G401.6 (cell line): ENCODE measurements around the gene TMEM156.
"Not testable (repeated sequence)": the region's sequence is repeated elsewhere in the genome, so short reads cannot be mapped to it uniquely, and the experiment has no call there.

Experiments used
- FAIRE-seq: peaks from 2 replicates; lab custom pipeline; 2012; peaks lifted over from hg19 to GRCh38; lab: Jason Lieb, UNC

Gene TMEM156

DNA sequence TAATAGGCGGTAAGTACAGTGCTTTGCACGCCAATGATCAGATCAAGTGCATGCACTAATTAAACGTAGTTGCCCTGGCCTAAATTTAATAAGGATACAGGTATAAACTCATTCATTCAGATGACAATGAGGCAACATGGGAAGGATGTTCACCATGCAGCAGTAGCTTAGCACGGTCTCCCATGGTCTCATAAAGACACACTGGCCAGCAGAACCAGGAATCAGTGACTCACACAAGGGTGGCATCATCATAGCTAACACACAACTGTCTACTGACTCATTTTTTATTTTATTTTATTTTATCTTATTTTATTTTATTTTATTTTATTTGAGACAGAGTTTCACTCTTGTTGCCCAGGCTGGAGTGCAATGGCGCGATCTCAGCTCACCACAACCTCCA, 42.7 kb downstream of the TMEM156 start:
- FAIRE-seq = no peak

DNA sequence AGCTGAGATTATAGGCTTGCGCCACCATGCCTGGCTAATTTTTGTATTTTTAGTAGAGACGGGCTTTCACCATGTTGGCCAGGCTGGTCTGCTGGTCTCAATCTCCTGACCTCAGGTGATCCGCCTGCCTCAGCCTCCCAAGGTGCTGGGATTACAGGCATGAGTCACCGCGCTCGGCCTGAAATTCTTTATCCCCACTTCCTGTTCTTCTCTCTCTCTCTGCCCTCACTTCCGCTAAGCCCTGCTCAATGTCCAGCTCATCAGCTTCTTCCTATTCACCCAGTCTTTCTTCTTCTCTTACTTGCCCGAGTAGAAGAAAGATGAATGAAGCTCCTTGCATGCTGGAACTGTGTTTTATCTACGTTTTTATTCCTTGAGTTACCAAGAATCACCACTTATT, 43.9 kb downstream of the TMEM156 start:
- not testable (repeated sequence) for FAIRE-seq

GRCh38 chr4:38987491-38987890, 44.7 kb downstream of the TMEM156 start:
- FAIRE-seq = no peak

DNA sequence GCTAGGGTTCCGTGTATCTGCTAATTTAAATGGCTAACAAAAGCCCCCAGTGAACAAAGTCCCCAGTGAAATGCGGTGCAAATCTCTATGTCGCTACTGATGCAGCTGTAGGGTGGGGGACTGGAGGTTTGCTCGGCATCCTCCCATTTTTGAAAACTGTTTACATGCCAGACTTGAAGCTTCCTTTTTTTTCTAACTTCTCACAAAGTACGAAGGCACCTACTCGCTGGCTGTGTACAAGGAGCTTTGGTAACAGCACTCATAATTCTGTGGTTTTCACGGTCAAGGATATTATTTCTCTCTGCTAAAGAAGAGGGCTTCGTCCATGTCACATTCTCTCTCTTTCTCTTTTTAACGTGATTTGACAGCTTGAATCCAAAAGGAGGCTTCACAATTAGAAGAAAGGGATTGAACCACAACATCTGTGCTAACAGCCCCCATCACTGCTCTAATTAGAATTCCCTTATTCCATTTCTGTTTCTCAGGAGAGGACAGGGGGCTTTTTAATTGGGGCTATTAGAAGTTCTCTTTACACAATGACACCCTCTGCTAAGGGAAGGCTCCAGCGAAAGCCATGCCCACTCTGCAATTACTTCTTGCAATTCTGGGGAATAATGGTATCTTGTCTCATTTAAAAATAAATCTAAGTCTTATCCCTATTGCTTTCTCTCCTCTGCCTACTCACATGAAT, 46.7 kb downstream of the TMEM156 start:
- no peak for FAIRE-seq

DNA sequence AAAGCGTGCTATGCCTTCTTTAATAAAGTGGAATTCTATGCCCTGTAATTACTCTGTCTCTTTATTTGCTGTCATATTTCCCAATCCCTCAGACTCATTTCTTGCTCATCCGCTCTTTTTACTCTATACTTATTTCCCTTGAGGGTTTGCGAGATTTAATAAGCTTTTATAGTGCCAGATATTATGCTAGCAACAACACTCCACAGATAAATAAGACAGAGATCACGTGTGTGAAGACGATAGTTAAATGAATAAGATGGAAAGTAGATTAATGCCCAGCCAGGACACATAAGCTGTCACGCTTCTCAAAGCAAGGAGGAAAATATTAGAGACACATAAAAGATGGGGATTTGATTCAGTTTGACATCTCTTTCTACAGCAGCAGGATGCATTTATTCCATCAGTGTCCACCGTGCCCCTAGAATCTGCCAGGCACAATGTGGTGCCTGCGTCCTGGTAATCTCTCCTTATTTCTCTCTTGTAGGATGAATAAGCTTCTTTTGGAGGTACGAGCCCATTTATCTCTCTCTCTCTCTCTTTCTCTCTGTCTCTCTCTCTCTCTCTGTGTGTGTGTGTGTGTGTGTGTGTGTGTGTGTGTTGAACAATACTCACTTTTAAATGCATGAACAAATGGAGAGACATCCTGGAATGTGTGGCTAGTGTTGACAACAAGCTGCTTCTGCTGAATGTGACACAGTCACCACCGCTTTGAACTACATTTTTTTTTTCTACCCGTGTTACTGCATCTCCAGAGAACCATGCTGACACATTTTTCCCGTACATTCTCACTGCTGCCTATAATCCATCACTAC, 48.2 kb downstream of the TMEM156 start:
- no peak for FAIRE-seq

DNA sequence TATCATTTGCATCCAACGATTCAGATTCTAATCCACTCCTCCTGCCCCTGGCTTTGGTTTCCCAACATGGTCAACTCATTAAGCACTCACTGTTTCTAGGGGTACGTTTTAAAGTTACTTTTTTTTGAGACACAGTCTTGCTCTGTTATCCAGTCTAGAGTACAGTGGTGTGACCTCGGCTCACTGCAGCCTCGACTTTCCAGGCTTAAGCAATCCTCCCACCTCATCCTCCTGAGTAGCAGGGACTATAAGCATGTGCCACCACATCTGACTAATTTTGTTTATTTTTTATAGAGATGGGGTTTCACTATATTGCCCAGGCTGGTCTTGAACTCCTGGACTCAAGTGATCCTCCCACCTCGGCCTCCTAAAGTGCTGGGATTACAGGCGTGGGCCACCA, 48.9 kb downstream of the TMEM156 start:
- no peak for FAIRE-seq

GRCh38 chr4:38982361-38983095, 49.7 kb downstream of the TMEM156 start:
- FAIRE-seq = no peak

- no peak for FAIRE-seq
Measured at GRCh38 chr4:38980903-38981676, 51.1 kb downstream of the TMEM156 start.

GRCh38 chr4:38979511-38980230, 52.5 kb downstream of the TMEM156 start:
- no peak for FAIRE-seq

- no peak for FAIRE-seq
Measured at GRCh38 chr4:38979081-38979480, 53.1 kb downstream of the TMEM156 start.

DNA sequence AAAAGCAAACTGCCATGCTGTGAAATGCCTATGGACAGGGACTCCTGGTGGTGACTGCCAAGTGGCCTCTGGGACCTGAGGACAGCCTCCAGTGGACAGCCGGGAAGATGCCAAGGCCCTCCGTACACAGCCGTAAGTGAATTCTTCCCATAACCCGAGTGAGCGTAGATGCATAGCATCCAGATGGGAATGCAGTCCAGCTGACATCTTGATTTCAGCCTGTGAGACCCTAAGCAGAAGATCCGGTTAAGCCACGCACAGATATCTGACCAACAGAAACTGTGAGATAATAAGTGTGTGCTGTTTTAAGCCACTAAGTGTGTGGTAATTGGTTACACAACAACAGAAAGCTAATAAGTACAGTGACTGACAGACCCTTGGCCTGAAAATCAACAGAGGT, 55.9 kb downstream of the TMEM156 start:
- no peak for FAIRE-seq

GRCh38 chr4:38968668-38969067, 63.5 kb downstream of the TMEM156 start:
- FAIRE-seq = no peak

GRCh38 chr4:38967260-38968095, 64.7 kb downstream of the TMEM156 start:
- FAIRE-seq = no peak

GRCh38 chr4:38965866-38966265, 66.3 kb downstream of the TMEM156 start:
- FAIRE-seq = no peak

GRCh38 chr4:38964942-38965775, 67.0 kb downstream of the TMEM156 start:
- no peak for FAIRE-seq

- FAIRE-seq = not testable (repeated sequence)
Measured at GRCh38 chr4:38959248-38959647, 73.0 kb downstream of the TMEM156 start.

DNA sequence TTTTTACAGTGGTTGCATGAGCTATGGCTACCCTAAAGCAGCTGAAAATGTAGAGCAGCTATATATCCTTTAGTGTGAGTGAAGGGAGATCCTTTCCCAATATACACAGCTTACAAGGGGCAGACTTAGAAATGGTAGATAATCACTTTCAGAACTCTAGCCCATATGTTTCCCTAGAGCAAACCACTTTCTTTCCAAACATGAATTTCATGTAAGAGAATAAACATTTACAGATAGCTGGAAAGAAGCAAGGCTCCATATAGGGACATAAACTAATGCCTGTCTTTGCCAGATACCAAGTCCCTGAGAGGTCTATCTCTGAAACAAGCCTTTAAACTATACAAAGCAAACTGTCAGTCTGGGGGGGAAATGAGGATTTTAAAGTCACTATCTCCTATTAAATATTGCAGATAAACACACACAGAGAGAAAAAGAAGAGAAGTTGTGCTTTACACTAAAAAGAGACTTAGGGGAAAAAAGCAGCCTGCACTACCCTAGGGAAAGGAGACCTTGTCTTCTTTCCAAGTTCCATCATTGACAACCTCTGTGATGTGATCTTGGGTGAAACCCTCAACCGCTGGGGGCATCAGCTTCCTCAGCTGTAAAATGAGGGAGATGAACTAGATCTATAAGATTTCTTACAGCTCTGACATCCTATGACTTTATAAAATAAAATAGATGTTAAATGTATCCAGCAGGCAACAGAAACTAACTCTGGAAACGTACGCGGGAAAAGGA, 73.6 kb downstream of the TMEM156 start:
- FAIRE-seq = no peak

- FAIRE-seq = no peak
Measured at GRCh38 chr4:38957893-38958292, 74.3 kb downstream of the TMEM156 start.

DNA sequence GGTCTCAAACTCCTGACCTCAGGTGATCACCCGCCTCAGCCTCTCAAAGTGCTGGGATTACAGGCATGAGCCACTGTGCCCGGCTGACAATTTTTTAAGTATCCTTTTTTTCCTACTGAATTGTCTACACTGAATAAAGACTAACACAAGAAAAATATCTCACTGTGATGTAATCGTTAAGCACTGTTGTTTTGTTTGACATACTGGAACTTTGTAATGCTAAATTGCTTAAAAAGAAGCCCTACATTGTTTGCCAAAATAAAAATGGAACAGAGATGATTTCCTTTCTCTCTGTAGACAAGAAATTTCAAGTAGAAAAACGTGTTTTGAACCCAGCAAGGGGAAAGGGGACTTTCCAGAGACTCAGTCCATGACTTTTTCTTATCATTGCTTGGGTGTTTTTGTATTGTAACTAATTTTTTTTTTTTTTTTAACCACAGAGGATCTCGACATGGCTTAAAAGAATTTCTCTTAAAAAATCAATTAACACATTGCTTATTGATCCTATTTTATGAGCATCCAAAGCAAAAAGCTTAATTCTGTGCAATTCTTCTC, 74.9 kb downstream of the TMEM156 start:
- FAIRE-seq = no peak
